Gastroesophageal sphincter (tissue), 3 donors: ENCODE data around the gene NAB2.

ENCODE experiments used
- POLR2A ChIP-seq, 2 donors: fragments of 450-650 bp; IDR thresholded peaks; one replicate each; pipeline ENCODE4 v1.6.1; 2017; ENCODE audit warnings: antibody characterized with exemption in 2 of 2, mild to moderate bottlenecking in 2 of 2, moderate library complexity in 1 of 2
- POLR2AphosphoS5 ChIP-seq: sonication (generic); formaldehyde crosslinking; IDR thresholded peaks from one replicate; pipeline ENCODE4 v1.6.1; 2017; ENCODE audit warnings: antibody characterized with exemption
- TF ChIP-seq, protein P1 (sequence below), 4 experiments: fragments of 200-600 bp in 2 of 4; fragments of 450-650 bp in 2 of 4; sonication (generic) in 1 of 4; IDR thresholded peaks; one replicate each; pipeline ENCODE4 v1.5.1; 2017 to 2019; ENCODE audit warnings: antibody characterized with exemption in 4 of 4, mild to moderate bottlenecking in 2 of 4, moderate library complexity in 2 of 4

DNA sequence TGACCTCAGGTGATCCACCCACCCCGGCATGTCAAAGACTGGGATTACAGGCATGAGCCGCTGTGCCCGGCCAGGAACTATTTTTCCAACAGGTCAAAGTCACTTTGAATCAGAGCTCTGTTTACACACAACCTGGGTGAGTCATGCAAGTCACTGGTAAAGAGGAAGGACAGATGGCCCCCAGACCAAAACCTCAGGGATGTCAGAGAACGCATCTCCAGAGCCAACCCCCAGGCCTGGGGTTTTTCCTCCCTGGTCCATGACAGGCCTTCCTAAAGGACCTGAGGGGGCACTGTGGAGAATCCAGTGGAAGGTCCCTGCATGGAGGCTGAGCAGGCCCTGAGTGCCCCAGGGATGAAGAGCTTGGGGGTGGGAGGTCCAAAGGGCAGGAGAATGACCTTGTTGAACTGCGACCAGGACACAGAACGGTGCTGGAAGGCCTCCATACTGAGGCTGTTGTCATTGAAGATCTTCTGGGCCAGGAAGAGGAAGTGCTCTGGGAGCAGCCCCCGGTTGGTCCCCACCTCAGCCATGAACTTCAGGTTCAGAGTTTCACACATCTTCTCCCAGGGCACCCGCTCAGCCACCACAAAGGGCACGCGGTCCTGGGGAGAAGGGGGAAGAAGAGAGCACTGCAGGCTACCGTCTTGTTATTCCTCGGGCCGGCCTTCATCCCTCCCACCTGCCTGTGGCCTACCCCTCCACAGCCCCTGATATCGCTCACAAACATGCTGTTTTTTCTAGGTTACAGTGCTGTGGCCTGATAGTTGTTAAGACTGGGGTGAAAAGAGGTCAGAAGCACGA is 13.2 kb downstream of the NAB2 start:
- TF ChIP-seq, protein P1, sequence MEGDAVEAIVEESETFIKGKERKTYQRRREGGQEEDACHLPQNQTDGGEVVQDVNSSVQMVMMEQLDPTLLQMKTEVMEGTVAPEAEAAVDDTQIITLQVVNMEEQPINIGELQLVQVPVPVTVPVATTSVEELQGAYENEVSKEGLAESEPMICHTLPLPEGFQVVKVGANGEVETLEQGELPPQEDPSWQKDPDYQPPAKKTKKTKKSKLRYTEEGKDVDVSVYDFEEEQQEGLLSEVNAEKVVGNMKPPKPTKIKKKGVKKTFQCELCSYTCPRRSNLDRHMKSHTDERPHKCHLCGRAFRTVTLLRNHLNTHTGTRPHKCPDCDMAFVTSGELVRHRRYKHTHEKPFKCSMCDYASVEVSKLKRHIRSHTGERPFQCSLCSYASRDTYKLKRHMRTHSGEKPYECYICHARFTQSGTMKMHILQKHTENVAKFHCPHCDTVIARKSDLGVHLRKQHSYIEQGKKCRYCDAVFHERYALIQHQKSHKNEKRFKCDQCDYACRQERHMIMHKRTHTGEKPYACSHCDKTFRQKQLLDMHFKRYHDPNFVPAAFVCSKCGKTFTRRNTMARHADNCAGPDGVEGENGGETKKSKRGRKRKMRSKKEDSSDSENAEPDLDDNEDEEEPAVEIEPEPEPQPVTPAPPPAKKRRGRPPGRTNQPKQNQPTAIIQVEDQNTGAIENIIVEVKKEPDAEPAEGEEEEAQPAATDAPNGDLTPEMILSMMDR (IDR thresholded peaks at IDR 0.05) = no peak
- TF ChIP-seq POLR2A (IDR thresholded peaks at IDR 0.05) = no peak
- TF ChIP-seq POLR2AphosphoS5 = peak; percentile 41
